GM19240 (cell line): Measurements from ENCODE around the gene TBX1.

Experiments
- DNase-seq: peaks from one replicate; pipeline ENCODE4 v3.0.0; 2011; ENCODE audit warnings: low spot score; ENCODE audit not compliant: insufficient read length

Gene TBX1

GRCh38 chr22:19737846-19738663, 22.5 kb upstream of the TBX1 start:
- DNase-seq: no peak

- no peak for DNase-seq
These were observed 21.7 kb upstream of the TBX1 start for GRCh38 chr22:19738664-19739447.

GRCh38 chr22:19739448-19739895, 21.1 kb upstream of the TBX1 start:
- no peak for DNase-seq

DNA sequence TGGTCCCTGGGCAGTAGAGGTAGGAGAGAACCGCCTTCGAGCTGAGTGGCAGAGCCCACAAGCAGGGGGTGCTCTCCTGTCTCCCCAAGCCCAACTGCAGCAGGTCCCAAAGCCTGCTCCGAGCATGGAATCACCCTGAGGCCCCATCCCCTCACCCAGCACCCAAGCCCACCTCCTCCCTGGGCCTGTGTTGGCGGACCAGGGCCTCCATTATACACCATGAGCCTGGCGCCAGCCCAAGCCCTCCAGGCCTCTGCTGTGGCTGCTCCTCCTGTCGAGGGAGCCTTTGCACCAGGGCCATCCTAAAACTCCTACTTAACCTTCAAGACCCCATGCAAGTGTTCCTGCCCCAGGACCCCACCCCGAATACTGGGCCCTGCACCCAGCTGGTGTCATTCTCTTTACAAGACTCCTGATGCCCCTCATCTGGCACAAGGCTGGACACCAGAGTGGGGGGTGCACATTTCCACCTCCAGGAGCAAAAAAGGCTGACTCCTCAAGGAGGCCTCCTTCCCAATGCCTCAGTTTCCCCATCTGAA, 20.6 kb upstream of the TBX1 start:
- DNase-seq: no peak

DNA sequence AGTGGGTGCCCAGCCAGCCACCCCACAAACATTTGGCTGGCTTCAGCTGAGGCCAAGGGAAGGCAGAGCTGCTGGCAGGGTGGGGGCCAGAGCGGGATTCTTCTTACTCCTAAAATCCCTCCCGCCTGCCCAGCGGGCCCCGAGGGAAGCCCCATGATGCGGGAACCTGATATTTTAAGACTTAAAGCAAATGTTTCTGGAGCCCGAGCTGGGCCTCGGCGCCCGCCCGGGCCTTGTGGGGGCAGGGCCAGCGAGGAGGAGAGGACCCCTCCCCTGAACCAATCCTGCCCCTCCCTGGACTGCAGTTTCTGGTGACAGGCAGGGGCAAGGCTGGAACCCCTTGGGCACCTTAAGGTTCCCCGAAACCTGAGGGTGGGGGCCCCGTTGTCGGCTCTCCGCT, 20.0 kb upstream of the TBX1 start:
- DNase-seq: no peak

DNA sequence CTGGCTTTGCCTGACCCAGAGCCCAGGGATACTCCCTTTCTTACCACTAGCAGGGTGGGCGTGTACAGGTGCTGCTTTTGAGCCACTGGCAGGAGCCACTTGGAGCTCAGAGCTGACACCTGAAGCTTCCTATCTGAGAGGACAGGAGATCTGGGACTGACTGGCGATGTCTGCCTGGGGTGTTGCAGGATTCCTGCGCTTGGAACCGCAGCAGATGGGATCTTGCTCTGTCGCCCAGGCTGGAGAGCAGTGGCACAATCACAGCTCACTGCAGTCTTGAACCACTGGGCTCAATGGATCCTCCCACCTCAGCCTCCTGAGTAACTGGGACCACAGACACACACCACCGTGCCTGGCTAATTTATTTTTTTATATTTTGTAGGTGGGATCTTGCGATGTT, 19.5 kb upstream of the TBX1 start:
- DNase-seq: no peak

DNA sequence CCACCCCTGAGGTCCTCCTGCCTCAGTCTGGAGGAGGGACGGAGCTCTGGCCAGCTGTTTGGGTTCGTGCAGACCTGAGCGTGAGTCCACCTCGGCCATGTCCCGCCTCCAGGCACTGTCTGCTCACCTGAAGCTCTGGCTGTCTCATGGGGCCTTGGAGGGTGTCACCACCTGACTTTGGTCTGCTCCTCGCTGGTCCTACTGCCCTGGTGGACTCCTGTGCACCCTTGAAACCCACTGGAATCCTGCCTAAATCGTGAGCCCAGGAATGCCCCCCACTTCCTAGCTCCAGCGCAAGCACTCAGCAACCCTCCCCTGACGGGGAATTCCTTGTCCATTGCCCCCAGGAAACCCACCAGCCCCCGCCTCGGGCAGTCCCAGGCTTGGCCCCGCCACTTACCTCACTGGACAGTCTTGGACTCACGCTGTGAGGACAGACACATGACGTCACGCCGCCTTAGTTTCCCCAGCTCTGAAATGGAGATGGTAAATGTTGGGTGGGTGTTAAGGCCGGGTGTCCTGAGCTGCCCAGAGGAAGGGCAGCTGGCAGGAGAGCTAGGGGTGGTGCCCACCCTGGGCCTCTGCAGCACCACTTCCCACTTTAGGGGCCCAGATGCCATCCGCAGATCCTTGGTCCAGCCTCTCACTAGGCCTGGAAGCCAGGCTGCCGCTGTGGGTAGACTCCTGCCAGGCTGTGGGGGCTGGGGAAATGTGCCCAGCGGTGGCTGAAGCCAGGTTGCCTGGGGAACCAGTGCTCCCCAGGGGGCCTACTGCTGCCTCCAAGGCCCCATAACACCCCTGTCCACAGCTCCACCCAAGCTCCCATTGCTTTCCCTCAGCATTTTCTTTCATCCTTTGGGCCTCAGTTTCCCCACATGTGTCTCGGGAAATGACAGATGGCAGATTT, 18.2 kb upstream of the TBX1 start:
- no peak for DNase-seq

DNA sequence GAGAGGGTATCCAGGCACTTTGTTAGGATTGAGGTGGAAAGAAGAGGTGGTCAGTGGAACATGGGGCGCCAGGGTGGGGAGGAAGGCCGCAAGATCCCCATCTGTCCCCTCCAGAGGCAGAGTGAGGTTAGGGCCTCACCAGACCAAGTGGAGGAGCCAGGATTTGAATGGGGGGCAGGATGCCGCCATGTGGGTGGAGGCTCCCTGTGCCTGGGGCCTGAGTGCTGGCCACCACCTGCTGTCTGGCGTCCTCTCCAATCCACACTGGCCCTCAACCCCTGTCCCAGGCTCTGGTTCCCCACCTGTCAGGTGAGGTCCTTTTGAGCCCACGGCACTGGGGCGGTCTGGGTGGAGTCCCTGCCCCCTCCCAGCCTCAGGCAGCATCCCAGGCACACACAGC, 17.5 kb upstream of the TBX1 start:
- no peak for DNase-seq

GRCh38 chr22:19743651-19744050, 16.9 kb upstream of the TBX1 start:
- no peak for DNase-seq

DNA sequence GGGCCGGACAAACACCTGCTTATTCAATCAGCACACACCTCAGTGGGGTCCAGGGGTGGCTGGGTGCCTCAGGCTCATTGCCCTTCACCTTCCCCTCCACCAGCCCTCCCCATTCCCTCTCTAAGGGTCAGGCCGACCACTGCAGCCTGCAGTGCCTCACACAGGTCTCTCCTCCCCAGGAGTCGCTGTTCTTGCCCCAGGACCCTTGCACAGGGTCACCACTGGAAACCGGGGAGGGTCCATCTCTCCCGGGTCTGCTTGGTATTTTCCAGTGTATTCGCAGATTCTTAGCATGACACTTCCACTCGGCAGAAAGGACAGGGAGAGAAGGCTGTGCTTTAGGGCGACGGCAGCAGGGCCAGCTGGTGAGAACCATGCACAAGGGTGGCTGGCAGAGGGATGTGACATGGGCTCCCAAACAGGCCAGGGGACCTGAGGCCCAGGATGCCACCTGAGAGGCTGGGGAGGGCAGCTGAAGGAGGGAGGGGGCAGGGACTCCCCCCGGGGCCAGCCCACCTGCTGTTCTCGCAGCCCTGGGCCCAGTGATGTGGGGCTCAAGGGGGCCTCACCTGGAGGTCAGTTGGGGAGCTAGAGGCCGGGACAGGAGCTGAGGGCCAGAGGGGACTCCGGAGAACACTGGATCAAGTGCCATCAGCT, 16.1 kb upstream of the TBX1 start:
- DNase-seq: no peak

- DNase-seq: no peak
These were observed 15.2 kb upstream of the TBX1 start for GRCh38 chr22:19745155-19746101.

DNA sequence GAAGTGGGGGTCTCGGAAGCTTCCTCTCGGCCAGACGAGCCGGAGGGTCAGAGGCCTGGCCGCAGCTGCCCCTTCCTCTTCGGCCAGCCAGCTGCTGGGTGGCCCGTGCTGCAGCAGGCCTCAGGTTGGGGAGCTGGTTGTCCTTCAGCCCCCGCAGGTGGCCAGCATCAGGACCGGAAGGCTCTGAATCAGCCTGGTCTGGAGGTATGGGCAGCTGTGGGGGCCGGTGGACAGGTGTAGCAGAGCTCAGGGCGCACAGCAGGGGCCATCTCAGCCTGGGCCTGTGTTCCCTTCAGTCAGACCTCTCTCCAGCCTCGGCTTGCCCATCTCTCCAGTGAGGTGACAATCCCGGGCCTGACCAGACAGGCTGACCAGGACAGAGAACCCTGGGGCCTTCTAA, 13.9 kb upstream of the TBX1 start:
- no peak for DNase-seq

- DNase-seq: no peak
These were observed 13.0 kb upstream of the TBX1 start for GRCh38 chr22:19747551-19747950.

DNA sequence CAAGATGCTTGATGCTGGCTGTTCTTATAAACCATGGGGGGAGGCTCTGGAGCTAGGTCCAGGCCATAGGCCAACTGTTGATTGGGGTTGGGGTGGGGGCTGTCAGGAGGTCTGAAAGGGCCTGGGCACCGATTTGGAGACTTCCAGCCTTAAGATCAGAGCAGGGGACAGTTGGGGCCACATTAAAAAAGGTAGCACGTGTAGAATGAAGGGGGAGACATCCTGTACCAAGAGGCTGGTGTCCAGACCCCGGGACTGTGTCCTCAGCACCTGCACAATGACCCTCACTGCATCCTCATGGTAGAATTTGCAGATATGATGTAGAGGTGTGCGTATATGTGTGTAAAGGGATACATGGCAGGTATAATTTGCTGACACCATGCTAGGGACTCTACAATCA, 12.4 kb upstream of the TBX1 start:
- DNase-seq: no peak

- no peak for DNase-seq
These were observed 11.4 kb upstream of the TBX1 start for GRCh38 chr22:19748991-19749664.

DNA sequence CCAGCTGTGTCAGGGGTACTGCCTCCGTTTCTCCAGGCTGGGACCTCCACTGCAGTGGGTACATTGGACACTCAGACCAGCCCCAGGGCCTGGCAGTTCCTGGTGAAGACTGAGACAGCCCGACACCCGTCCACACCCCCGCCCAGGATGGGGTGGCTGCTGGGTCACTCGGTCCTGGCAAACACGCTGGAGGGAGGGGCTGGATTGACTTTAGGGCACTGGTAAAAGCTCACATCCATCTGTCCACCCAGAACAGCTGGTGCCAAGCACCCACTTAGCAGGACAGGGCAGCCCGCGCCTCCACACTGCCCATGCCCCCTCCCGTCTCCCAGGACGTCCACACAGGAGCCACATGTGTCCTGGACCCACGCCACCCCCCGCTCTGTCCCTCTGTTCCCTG, 10.7 kb upstream of the TBX1 start:
- no peak for DNase-seq

DNA sequence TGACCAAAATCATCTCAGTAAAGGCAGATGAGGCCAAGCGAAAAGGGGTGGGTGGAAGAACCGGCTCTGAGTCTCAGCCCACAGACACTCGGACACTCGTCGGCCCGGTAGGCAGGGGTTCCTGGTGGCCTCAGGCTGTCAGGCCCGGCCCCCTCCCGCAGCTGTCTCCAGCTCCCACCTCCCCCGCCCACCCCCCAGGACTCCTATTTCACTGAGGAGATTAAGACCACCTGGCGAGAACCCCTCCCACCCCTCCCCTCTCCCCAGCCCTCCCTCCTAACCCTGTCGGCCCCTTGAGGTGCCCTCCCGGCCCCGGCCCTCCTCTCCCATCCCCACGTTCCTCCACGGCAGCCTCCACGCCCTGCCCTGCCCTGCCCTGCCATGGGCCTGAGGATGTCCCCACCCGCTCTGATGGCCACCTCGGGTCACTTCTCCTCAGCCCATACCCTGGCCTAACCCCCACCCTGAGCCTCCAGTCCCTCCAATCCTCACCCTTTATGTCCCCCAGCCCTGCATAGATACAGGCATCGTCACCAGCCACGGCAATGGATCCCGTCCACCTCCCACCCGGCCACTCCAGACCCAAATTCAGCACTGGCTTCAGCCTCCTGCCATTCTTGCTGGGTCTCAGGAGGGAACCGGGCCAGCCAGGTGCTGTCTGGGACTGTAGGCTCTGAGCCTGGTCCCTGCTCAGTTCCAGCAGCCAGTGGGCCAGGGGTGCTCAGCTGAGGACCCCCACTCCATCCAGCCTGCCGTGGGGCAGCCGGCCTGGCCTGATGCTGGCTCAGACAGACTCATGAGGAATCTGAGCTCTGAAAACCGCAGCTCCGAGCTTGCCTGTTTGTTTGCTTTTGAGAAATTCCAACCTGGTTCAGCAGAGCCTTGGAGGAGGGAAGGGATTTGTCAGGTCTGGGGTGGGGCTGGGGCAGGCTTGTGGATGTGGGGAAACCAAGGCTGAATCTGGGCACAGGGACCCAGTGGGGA, 9.8 kb upstream of the TBX1 start:
- DNase-seq: no peak
